ENCODE measurements around the gene TNFAIP8. TPM values are rescaled to one million over a fixed set of nuclear protein-coding genes. Genes with fewer than 3 reads are reported as not detected.

Gene TNFAIP8
- total RNA-seq, 1 donor from 2014 or later, result 115 TPM

GRCh38 chr5:119388619-119389190 lies 32.9 kb downstream of the TNFAIP8 start:
- intact Hi-C loops (cut with micrococcal nuclease), result no loop called here

- intact Hi-C loops (cut with micrococcal nuclease), result loop anchor here (1.0 kb wide), 1 partner anchor 7 kb away; no protein-coding TSS in a partner anchor
These were observed 33.6 kb downstream of the TNFAIP8 start for GRCh38 chr5:119389288-119390030.

- intact Hi-C loops (cut with micrococcal nuclease), result loop anchor here (1.0 kb wide), 1 partner anchor 8 kb away; no protein-coding TSS in a partner anchor
These were observed 34.6 kb downstream of the TNFAIP8 start for GRCh38 chr5:119390404-119390803.

- intact Hi-C loops (cut with micrococcal nuclease), result no loop called here
These were observed 37.4 kb downstream of the TNFAIP8 start for GRCh38 chr5:119393201-119393691.

GRCh38 chr5:119393746-119394145 lies 37.9 kb downstream of the TNFAIP8 start:
- intact Hi-C loops (cut with micrococcal nuclease), result no loop called here

GRCh38 chr5:119395080-119395836 lies 39.4 kb downstream of the TNFAIP8 start:
- intact Hi-C loops (cut with micrococcal nuclease), result loop anchor here (1.0 kb wide), 1 partner anchor 80 kb away; no protein-coding TSS in a partner anchor

- intact Hi-C loops (cut with micrococcal nuclease), result loop anchor here (1.0 to 2.0 kb wide), 2 partner anchors 10 to 325 kb away; partner anchors contain the start of gene DMXL1
These were observed 40.3 kb downstream of the TNFAIP8 start for GRCh38 chr5:119396030-119396664.

- intact Hi-C loops (cut with micrococcal nuclease), result loop anchor here (1.0 to 2.0 kb wide), 5 partner anchors 30 to 327 kb away; partner anchors contain the start of gene DMXL1
These were observed 41.9 kb downstream of the TNFAIP8 start for GRCh38 chr5:119397518-119398380.

GRCh38 chr5:119398727-119399466 lies 43.1 kb downstream of the TNFAIP8 start:
- intact Hi-C loops (cut with micrococcal nuclease), result no loop called here

- intact Hi-C loops (cut with micrococcal nuclease), result no loop called here
These were observed 44.4 kb downstream of the TNFAIP8 start for GRCh38 chr5:119400245-119400644.

GRCh38 chr5:119402081-119402480 lies 46.3 kb downstream of the TNFAIP8 start:
- intact Hi-C loops (cut with micrococcal nuclease), result no loop called here

- intact Hi-C loops (cut with micrococcal nuclease), result no loop called here
These were observed 46.7 kb downstream of the TNFAIP8 start for GRCh38 chr5:119402555-119402954.

- intact Hi-C loops (cut with micrococcal nuclease), result no loop called here
These were observed 48.2 kb downstream of the TNFAIP8 start for GRCh38 chr5:119404033-119404432.

GRCh38 chr5:119405419-119405818 lies 49.6 kb downstream of the TNFAIP8 start:
- intact Hi-C loops (cut with micrococcal nuclease), result no loop called here

- intact Hi-C loops (cut with micrococcal nuclease), result no loop called here
These were observed 50.8 kb downstream of the TNFAIP8 start for GRCh38 chr5:119406551-119407110.

GRCh38 chr5:119409235-119409815 lies 53.5 kb downstream of the TNFAIP8 start:
- intact Hi-C loops (cut with micrococcal nuclease), result no loop called here

- intact Hi-C loops (cut with micrococcal nuclease), result loop anchor here (2.0 kb wide), 1 partner anchor 28 kb away; no protein-coding TSS in a partner anchor
These were observed 54.8 kb downstream of the TNFAIP8 start for GRCh38 chr5:119410448-119411159.
